Vagina (tissue), 2 donors: Measurements from ENCODE around the gene SLMAP. TPM values are rescaled to one million over a fixed set of nuclear protein-coding genes. Genes with fewer than 3 reads are reported as not detected.

Experiments
- DNase-seq, 2 donors: peaks; one replicate each; pipeline ENCODE4 v3.0.0-alpha.2; 2017; ENCODE audit errors: extremely low spot score in 2 of 2
- H3K27ac ChIP-seq: fragments of 200-600 bp; sonication (generic); one replicate; pipeline ENCODE4 v1.5.1; 2019
- H3K27me3 ChIP-seq: fragments of 200-600 bp; sonication (generic); one replicate; pipeline ENCODE4 v1.5.1; 2019
- H3K36me3 ChIP-seq, 2 donors: fragments of 200-600 bp; sonication (generic); one replicate each; pipeline ENCODE4 v1.5.1; 2017 to 2019
- H3K4me1 ChIP-seq: fragments of 200-600 bp; sonication (generic); one replicate; pipeline ENCODE4 v1.5.1; 2019
- H3K4me3 ChIP-seq, 2 donors: fragments of 200-600 bp; sonication (generic); 1 replicate in 1 of 2; 2 replicates in 1 of 2; pipeline ENCODE4 v1.5.1; 2016 to 2019
- H3K9me3 ChIP-seq: fragments of 200-600 bp; sonication (generic); one replicate; pipeline ENCODE4 v1.5.1; 2019
- CTCF ChIP-seq, 3 experiments: fragments of 450-650 bp in 2 of 3; fragments of 200-600 bp in 1 of 3; sonication (generic) in 1 of 3; IDR thresholded peaks; one replicate each; pipeline ENCODE4 v1.5.1; 2017 to 2019; ENCODE audit warnings: antibody characterized with exemption in 3 of 3, mild to moderate bottlenecking in 2 of 3, moderate library complexity in 2 of 3
- POLR2A ChIP-seq, 2 donors: fragments of 450-650 bp; IDR thresholded peaks; one replicate each; pipeline ENCODE4 v1.6.1; 2017; ENCODE audit warnings: antibody characterized with exemption in 2 of 2, mild to moderate bottlenecking in 2 of 2, moderate library complexity in 2 of 2
- POLR2AphosphoS5 ChIP-seq, 2 donors: sonication (generic); formaldehyde crosslinking; IDR thresholded peaks; one replicate each; pipeline ENCODE4 v1.9.0; 2017; ENCODE audit warnings: antibody characterized with exemption in 2 of 2, mild to moderate bottlenecking in 2 of 2, low read depth in 1 of 2; ENCODE audit not compliant: insufficient read depth in 1 of 2
- intact Hi-C: fragments of 100-400 bp; cut with DNase I; formaldehyde crosslinking; loops from one replicate; pipeline ENCODE4 v1.15.1; 2023
- total RNA-seq: library from RNA; depleted of rRNA; stranded (reverse); fragments of >200 nt; gene quantifications from one replicate; pipeline ENCODE4 v1.2.3, GENCODE V29; 2016

The SLMAP gene
- total RNA-seq, 1 donor from 2014 or later = 102 TPM

GRCh38 chr3:57757642-57758297, 1.7 kb downstream of the SLMAP start:
- H3K4me1 ChIP-seq = peaks cover 49% of the 10 kb centered on the region

GRCh38 chr3:57758686-57759085, 2.6 kb downstream of the SLMAP start:
- no peak overlapping the region for H3K27ac ChIP-seq
- peak overlapping the region in 1 of 2 donors; percentile 96 for H3K4me3 ChIP-seq
- peaks cover 56% of the 10 kb centered on the region for H3K4me1 ChIP-seq
- no peak for DNase-seq
- intact Hi-C loops = loop anchor here (5.0 kb wide), 1 partner anchor 161 kb away; the partner anchor contains the start of gene ARF4
- no peaks in the 10 kb centered on the region for H3K9me3 ChIP-seq
- H3K27me3 ChIP-seq = no peaks in the 10 kb centered on the region
- TF ChIP-seq POLR2AphosphoS5 (IDR thresholded peaks at IDR 0.05; ENCODE audit: insufficient read depth in 1 of 2, low read depth in 1 of 2) = no peak
- peaks cover 0 to 8% of the 10 kb centered on the region in 2 donors for H3K36me3 ChIP-seq

More at GRCh38 chr3:57757642-57758297, 1.7 kb downstream of the SLMAP start:
- intact Hi-C loops = loop anchor here (5.0 kb wide), 1 partner anchor 160 kb away; the partner anchor contains the start of gene ARF4
- Histone ChIP-seq H3K27me3 (no peaks in the 10 kb centered on the region), H3K9me3 (no peaks in the 10 kb centered on the region), H3K36me3 (peaks cover 0 to 8% of the 10 kb centered on the region in 2 donors), H3K4me3 (peak overlapping the region; percentile 61 to 96), H3K27ac (peak overlapping the region; percentile 92)
- no peak for DNase-seq
- TF ChIP-seq POLR2AphosphoS5 (IDR thresholded peaks at IDR 0.05; ENCODE audit: insufficient read depth in 1 of 2, low read depth in 1 of 2) (no peak), POLR2A (IDR thresholded peaks at IDR 0.05) (no peak), CTCF (IDR thresholded peaks at IDR 0.05) (no peak)

- TF ChIP-seq POLR2A (IDR thresholded peaks at IDR 0.05) (no peak), CTCF (IDR thresholded peaks at IDR 0.05) (no peak), POLR2AphosphoS5 (IDR thresholded peaks at IDR 0.05; ENCODE audit: insufficient read depth in 1 of 2, low read depth in 1 of 2) (no peak)
- peaks cover 49% of the 10 kb centered on the region for H3K4me1 ChIP-seq
Measured at GRCh38 chr3:57764794-57765193, 8.7 kb downstream of the SLMAP start.

GRCh38 chr3:57768595-57768994, 12.5 kb downstream of the SLMAP start:
- intact Hi-C loops = no loop called here
- no peaks in the 10 kb centered on the region for H3K36me3 ChIP-seq

More at GRCh38 chr3:57764794-57765193, 8.7 kb downstream of the SLMAP start:
- DNase-seq = no peak
- Histone ChIP-seq H3K36me3 (peaks cover 0 to 5% of the 10 kb centered on the region in 2 donors), H3K27me3 (no peaks in the 10 kb centered on the region), H3K27ac (no peak overlapping the region), H3K4me3 (no peak overlapping the region), H3K9me3 (no peaks in the 10 kb centered on the region)
- intact Hi-C loops = no loop called here

GRCh38 chr3:57770009-57770827, 14.1 kb downstream of the SLMAP start:
- Histone ChIP-seq H3K36me3 (no peaks in the 10 kb centered on the region), H3K9me3 (no peaks in the 10 kb centered on the region), H3K27me3 (no peaks in the 10 kb centered on the region), H3K4me3 (no peak overlapping the region), H3K27ac (no peak overlapping the region), H3K4me1 (peaks cover 21% of the 10 kb centered on the region)
- TF ChIP-seq POLR2A (IDR thresholded peaks at IDR 0.05) (no peak), POLR2AphosphoS5 (IDR thresholded peaks at IDR 0.05; ENCODE audit: insufficient read depth in 1 of 2, low read depth in 1 of 2) (no peak), CTCF (IDR thresholded peaks at IDR 0.05) (no peak)
- intact Hi-C loops = no loop called here
- DNase-seq = no peak

More at GRCh38 chr3:57768595-57768994, 12.5 kb downstream of the SLMAP start:
- no peak for TF ChIP-seq POLR2A (IDR thresholded peaks at IDR 0.05)
- H3K27me3 ChIP-seq = no peaks in the 10 kb centered on the region
- H3K4me1 ChIP-seq = peaks cover 35% of the 10 kb centered on the region
- no peak overlapping the region for H3K4me3 ChIP-seq
- H3K27ac ChIP-seq = no peak overlapping the region
- no peaks in the 10 kb centered on the region for H3K9me3 ChIP-seq
- no peak for DNase-seq
